H1 (cell line): ENCODE measurements around the gene IFT74. TPM values are rescaled to one million over a fixed set of nuclear protein-coding genes. Genes with fewer than 3 reads are reported as not detected.

Experiments
- ASH2L ChIP-seq: fragments of 200-600, 300-600 bp; sonication (generic); IDR thresholded peaks from one replicate; pipeline ENCODE4 v1.7.1; 2017; ENCODE audit warnings: low read length
- BCL11A ChIP-seq, 2 experiments: IDR thresholded peaks; one replicate each; pipeline ENCODE4 v1.6.1; 2011; ENCODE audit warnings: low read depth in 2 of 2, low read length in 2 of 2, mild to moderate bottlenecking in 2 of 2
- CBX8 ChIP-seq: fragments of 300-800, 300-1000 bp; sonication (generic); IDR thresholded peaks from 2 replicates; pipeline ENCODE4 v1.7.1; 2016; ENCODE audit warnings: low read depth, low read length, borderline replicate concordance
- CREB1 ChIP-seq: IDR thresholded peaks from 2 replicates; pipeline ENCODE4 v1.6.1; 2012; ENCODE audit warnings: inconsistent platforms
- EP300 ChIP-seq, 2 experiments: IDR thresholded peaks; 1 replicate in 1 of 2; 2 replicates in 1 of 2; pipeline ENCODE4 v1.6.1; 2011 to 2012; ENCODE audit warnings: low read depth in 2 of 2, low read length in 2 of 2, mild to moderate bottlenecking in 2 of 2, borderline replicate concordance in 1 of 2, inconsistent platforms in 1 of 2, moderate library complexity in 1 of 2
- KDM4A ChIP-seq: IDR thresholded peaks from one replicate; pipeline ENCODE4 v1.7.1; 2012; ENCODE audit warnings: low read depth, mild to moderate bottlenecking, moderate library complexity, low read length, inconsistent platforms; ENCODE audit not compliant: severe bottlenecking
- PHF8 ChIP-seq: fragments of 200-600 bp; sonication (generic); conservative IDR thresholded peaks from 2 replicates; pipeline ENCODE4 v1.7.1; 2012; ENCODE audit warnings: low read depth, mild to moderate bottlenecking, inconsistent platforms, low read length, moderate library complexity
- POLR2AphosphoS5 ChIP-seq: IDR thresholded peaks from 2 replicates; pipeline ENCODE4 v1.6.1; 2011; ENCODE audit warnings: low read depth, low read length
- RBBP5 ChIP-seq: IDR thresholded peaks from 2 replicates; pipeline ENCODE4 v1.7.1; 2012; ENCODE audit warnings: low read depth, mild to moderate bottlenecking, inconsistent platforms, low read length, moderate library complexity, borderline replicate concordance
- RXRA ChIP-seq: IDR thresholded peaks from 2 replicates; pipeline ENCODE4 v1.6.1; 2011; ENCODE audit warnings: low read depth, mild to moderate bottlenecking, low read length, moderate library complexity; ENCODE audit not compliant: insufficient read depth
- SAP30 ChIP-seq: fragments of 300-600 bp; sonication (generic); IDR thresholded peaks from 2 replicates; pipeline ENCODE4 v1.7.1; 2012; ENCODE audit warnings: low read length, moderate library complexity, mild to moderate bottlenecking, inconsistent platforms; ENCODE audit not compliant: insufficient read depth, insufficient replicate concordance
- SIN3A ChIP-seq, 2 experiments: IDR thresholded peaks in 1 of 2; conservative IDR thresholded peaks in 1 of 2; 2 replicates each; pipeline ENCODE4 v1.6.1; 2011 to 2012; ENCODE audit warnings: low read length in 2 of 2, improper control_type of control experiment in 1 of 2, low read depth in 1 of 2, mild to moderate bottlenecking in 1 of 2
- SIRT6 ChIP-seq: IDR thresholded peaks from one replicate; pipeline ENCODE4 v1.7.1; 2012; ENCODE audit warnings: low read length, inconsistent platforms
- SIX5 ChIP-seq: IDR thresholded peaks from 2 replicates; pipeline ENCODE4 v1.6.1; 2011; ENCODE audit warnings: mild to moderate bottlenecking, low read depth, low read length
- SP4 ChIP-seq: IDR thresholded peaks from 2 replicates; pipeline ENCODE4 v1.6.1; 2012; ENCODE audit warnings: low read length, inconsistent platforms
- SRF ChIP-seq: IDR thresholded peaks from 2 replicates; pipeline ENCODE4 v1.6.1; 2011; ENCODE audit warnings: mild to moderate bottlenecking, low read depth, low read length, moderate library complexity
- TCF12 ChIP-seq: IDR thresholded peaks from 2 replicates; pipeline ENCODE4 v1.6.1; 2011; ENCODE audit warnings: low read depth, mild to moderate bottlenecking, low read length
- YY1 ChIP-seq: IDR thresholded peaks from 2 replicates; pipeline ENCODE4 v1.6.1; 2011; ENCODE audit warnings: low read depth, mild to moderate bottlenecking, low read length
- polyA plus RNA-seq, 7 experiments: library from polyadenylated mRNA; depleted of rRNA in 3 of 7; stranded (reverse) in 5 of 7; unstranded in 2 of 7; fragments of >200 nt in 5 of 7; fragments of 200-250 nt in 2 of 7; gene quantifications; 1 replicate in 5 of 7; 2 replicates in 1 of 7; 4 replicates in 1 of 7; pipeline versions ENCODE4 v1.2.1 to v1.2.3, GENCODE V29; 2011 to 2013; ENCODE audit warnings: missing spikeins in 2 of 7, mixed read lengths in 2 of 7
- total RNA-seq: library from RNA; stranded (reverse); fragmentation: NEBNext Ultra II Directional; extraction: Animal tissue kit (Norgen Biotek cat#: 25700); gene quantifications from 2 replicates; pipeline ENCODE4 v1.2.1, GENCODE V29; 2021

Gene IFT74
- total and polyA plus RNA-seq, 2 of the 8 experiments (the other 6 are each of a cell fraction or from before 2014, with no cell fraction given) = 4.4 to 17.8 TPM

GRCh38 chr9:27108981-27109541 is 152.8 kb downstream of the IFT74 start, which contains the start of gene TEK (continued):
- TF ChIP-seq PHF8 (0 out of 2 replicates have a peak, but pooled peaks have one; percentile 10), YY1 (0 out of 2 replicates have a peak, but pooled peaks have one; percentile 21), TCF12 (no peak), EP300 (IDR thresholded peaks at IDR 0.05; ENCODE audit: borderline replicate concordance in 1 of 2, low read depth in 2 of 2, low read length in 2 of 2) (no peak), SIRT6 (no peak), BCL11A (IDR thresholded peaks at IDR 0.05; ENCODE audit: low read depth in 2 of 2, low read length in 2 of 2) (no peak), SIX5 (no peak), SAP30 (no peak), CREB1 (no peak), RXRA (no peak), ASH2L (peak; percentile 61), POLR2AphosphoS5 (peak; percentile 71), CBX8 (no peak), SIN3A (conservative IDR thresholded peaks at IDR 0.05 in 1 of 2, IDR thresholded peaks at IDR 0.05 in 1 of 2; ENCODE audit: low read depth in 1 of 2, low read length in 2 of 2) (no peak), SRF (no peak), SP4 (no peak), RBBP5 (no peak), KDM4A (no peak)
